Right lobe of liver (tissue), 4 donors: ENCODE measurements around the gene NIP7.

ENCODE experiments used
- POLR2A ChIP-seq: fragments of 450-650 bp; IDR thresholded peaks from one replicate; pipeline ENCODE4 v1.6.1; 2017; ENCODE audit warnings: antibody characterized with exemption, mild to moderate bottlenecking
- TF ChIP-seq, protein P1 (sequence below), 4 donors: fragments of 200-600 bp in 3 of 4; fragments of 450-650 bp in 1 of 4; IDR thresholded peaks; one replicate each; pipeline versions ENCODE4 v1.5.1 to v1.8.0; 2016 to 2022; ENCODE audit warnings: antibody characterized with exemption in 4 of 4, mild to moderate bottlenecking in 2 of 4
- donor health status: DM: no; HTN: no; CAD: no.
- donor health status: DM: no; HTN: no; CAD: no.
- donor health status: DM: no; HTN: yes; CAD: no.

GRCh38 chr16:69349536-69349935 lies 10.0 kb downstream of the NIP7 start:
- TF ChIP-seq, protein P1, sequence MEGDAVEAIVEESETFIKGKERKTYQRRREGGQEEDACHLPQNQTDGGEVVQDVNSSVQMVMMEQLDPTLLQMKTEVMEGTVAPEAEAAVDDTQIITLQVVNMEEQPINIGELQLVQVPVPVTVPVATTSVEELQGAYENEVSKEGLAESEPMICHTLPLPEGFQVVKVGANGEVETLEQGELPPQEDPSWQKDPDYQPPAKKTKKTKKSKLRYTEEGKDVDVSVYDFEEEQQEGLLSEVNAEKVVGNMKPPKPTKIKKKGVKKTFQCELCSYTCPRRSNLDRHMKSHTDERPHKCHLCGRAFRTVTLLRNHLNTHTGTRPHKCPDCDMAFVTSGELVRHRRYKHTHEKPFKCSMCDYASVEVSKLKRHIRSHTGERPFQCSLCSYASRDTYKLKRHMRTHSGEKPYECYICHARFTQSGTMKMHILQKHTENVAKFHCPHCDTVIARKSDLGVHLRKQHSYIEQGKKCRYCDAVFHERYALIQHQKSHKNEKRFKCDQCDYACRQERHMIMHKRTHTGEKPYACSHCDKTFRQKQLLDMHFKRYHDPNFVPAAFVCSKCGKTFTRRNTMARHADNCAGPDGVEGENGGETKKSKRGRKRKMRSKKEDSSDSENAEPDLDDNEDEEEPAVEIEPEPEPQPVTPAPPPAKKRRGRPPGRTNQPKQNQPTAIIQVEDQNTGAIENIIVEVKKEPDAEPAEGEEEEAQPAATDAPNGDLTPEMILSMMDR (IDR thresholded peaks at IDR 0.05): no peak
- no peak for TF ChIP-seq POLR2A
